DMS79 treated with DMSO at 0.1 percent for 48 hours (cell line): Measurements from ENCODE around the gene CHD1L.
"Not testable (repeated sequence)": the region's sequence is repeated elsewhere in the genome, so short reads cannot be mapped to it uniquely, and the experiment has no call there.

Source experiments
- DNase-seq: peaks from one replicate; lab custom pipeline; 2025; lab: John Stamatoyannopoulos, UW

Gene CHD1L

DNA sequence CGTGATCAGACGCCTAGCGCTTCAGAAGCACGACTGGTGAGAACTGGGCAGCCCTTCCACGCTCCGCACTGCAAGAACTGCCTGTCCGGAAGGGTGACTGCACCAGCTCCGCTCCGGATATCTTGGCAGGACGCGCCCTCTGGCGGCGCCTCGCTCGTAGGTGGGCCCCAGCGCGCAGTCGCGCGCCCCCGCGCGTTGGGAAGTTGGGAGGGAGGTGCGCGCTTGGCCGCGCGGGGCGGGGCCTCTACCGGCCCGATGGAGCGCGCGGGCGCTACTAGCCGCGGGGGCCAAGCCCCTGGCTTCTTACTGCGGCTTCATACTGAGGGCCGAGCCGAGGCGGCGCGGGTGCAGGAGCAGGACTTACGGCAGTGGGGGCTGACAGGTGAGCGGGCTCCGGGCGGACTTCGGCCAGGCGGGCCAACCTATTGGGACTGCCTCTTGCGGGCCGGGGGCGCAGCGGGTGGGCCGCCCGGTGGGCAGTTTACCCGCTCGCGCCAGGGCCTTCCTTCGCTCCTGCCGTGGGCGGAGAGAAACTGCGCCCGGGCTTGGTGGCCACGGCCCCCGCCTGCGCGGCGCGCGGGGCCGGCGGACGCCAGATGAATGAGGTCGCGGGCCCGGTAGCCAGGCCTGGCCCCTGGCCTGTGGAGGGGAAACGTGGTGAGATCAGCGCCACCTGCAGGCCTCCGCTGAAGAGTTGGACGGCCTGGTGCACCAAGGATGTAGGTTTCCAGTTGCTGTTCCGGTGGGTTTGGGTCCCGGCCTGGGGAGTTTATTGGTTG lies at the start of gene CHD1L:
Gene CHD1L (plus strand): TSS at position 236 of the 779 bp plus-strand sequence. CDS start 20 bp downstream, at position 256.
- peak; percentile 85 for DNase-seq

DNA sequence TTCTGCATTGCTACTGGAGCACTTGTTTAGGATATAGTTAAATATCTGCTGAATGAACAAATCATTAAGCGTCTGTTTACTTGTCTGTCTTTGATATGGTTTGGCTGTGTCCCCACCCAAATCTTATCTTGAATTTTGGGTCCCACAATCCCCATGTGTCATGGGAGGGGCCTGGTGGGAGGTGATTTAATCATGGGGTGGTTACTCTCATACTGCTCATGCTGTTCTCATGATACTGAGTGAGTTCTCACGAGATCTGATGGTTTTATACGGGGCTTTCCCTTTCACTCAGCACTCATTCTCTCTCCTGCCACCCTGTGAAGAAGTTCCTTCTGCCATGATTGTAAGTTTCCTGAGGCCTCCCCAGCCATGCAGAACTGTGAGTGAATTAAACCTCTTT lies 45.2 kb upstream of the CHD1L start:
- not testable (repeated sequence) for DNase-seq

DNA sequence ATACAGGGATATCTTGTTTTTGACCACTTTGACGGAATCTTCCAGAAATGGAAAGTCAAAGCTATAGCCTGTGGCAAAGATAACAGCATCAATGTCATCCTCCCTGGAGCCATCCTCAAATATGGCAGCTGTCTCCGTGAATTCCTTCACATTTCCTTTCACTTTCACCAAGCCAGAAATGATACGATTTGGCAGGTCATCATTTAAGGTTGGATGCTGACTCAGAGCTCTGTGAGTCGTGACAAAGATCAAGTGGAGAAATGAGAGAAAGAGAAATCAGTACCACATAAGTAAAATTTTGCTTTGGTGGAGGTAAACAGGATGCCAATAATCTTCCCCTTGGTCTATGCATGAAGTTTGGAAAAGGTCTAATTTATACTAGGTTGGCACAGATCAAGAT lies 41.2 kb upstream of the CHD1L start:
- DNase-seq, result no peak

DNA sequence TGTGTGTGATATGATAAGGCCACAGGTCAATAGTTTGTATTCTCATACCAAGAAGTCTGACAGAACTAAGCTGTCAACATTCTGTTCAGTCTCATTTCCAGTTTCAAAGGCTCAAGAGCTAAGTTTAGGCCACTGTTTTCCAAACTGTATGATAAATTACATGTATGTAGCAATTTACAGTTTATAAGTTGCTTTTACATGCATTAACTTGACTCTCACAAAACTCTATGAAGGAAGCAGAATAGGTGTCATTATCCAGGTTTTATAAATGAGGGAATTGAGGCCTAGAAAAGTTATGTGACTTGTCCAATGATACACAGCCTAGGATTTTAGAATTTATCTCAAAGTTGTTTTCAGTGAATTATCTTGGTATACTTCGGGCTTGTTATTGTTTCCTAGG lies 40.7 kb upstream of the CHD1L start:
- DNase-seq, result no peak

DNA sequence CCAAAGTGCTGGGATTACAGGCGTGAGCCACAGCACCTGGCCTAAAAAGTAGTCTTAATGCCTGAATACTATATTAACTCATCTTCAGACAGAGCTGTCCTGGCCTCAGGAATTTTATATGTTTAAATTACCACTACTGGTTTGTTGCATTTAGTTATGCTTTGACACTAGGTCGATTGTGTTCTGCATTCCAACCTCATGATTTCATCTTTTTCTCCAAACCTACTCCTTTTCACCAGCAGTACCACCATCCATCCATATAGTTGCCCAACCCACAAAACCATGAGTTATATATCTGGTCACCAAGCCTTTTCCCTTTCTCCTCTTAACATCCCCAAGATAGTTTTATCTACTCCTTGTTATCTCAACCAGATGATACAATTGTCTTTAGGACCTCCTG lies 39.9 kb upstream of the CHD1L start:
- no peak for DNase-seq

DNA sequence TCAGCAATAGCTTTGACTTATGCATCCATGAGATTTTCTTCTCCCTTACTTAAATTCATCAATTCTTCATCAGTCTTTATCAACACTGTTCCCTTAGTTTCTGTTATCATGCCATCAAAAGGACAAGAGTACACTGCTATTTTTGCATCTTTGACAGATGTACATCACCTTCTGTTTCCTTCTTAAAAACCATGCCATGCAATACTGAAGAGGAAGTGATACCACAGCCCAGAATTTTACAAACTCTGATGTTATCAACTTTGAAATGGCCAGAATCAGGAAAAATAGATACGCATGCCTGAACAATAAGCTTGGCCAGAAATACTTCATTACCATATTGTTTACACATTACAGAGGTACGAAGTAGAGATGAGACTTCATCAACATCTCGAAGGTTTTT lies 38.4 kb upstream of the CHD1L start:
- no peak for DNase-seq

DNA sequence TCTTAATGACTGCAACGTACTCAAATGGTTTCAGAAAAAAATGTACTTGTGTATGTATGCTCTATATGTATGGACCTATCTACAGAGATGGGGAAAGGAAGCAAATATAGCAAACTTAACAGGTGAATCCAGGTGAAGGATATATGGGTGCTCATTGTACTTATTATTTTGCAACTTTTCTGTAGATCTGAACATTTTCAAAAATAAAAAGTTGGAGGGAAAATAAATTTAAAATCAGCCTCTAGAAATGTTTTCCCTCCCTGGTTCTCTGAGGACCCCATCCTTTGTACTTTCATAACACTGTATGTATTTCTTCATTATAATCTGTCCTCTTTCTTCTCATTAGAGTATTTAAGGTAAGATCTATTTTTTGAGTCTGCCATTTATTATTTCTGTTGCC lies 35.3 kb upstream of the CHD1L start:
- no peak for DNase-seq

DNA sequence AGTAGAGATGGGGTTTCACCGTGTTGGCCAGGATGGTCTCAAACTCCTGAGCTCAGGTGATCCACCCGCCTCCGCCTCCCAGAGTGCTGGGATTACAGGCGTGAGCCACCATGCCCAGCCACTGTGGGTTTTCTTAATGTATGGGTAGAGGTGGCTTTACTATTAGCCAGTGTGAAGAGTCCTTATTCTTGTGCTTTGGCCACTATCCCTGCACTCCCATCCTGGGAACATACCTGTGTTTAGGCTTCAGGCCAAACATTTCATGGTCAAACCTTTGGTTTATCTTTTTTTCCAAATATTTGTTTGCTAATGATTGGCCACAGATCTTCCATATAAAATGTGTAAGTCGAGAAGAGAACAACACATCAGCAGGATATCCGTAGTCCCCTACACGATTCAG lies 33.9 kb upstream of the CHD1L start:
- DNase-seq, result no peak

DNA sequence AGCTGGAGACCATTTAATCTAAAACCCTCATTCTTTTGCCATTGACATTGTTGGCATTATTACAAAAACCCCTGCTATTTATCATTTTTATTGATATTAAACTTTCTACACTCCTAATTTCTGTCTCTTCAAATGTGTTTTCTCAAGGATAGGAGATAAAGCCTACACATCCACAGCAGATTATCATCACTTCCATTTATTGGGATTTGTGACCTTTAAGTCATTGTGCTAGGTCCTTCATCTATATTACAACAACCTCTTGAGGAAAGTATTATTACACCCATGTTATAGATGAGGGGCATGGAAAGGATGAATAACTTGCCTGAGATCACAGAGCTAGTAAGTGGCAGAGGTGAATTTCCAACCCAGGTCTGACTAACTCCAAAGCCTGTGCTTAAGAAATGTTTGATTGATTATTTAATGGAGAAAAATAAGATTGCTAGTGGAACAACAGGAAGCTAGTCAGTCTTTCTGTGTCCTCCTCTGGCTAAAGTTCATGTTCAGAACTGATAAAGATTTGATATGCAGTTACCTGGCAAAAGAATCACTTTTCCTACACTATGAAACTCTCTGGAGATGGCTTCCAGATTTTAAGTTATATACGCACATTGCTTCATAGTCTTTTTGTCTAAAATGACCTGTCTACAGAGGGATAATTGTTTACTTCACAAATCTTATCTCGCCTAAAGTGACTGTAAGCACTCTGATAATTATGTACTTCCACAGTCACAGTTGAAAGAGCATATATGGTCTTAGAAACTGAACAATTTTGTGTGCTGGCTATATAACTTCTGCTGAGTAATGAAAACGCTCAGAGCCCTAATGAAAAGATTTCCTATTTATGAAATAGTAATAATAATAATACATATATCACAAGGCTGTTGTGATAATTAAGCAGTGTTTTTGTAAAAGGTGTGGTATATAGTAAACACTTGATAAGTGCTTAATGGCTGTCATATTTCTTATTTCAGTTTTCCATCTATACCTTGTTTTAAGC lies 32.4 kb upstream of the CHD1L start:
- DNase-seq, result no peak

DNA sequence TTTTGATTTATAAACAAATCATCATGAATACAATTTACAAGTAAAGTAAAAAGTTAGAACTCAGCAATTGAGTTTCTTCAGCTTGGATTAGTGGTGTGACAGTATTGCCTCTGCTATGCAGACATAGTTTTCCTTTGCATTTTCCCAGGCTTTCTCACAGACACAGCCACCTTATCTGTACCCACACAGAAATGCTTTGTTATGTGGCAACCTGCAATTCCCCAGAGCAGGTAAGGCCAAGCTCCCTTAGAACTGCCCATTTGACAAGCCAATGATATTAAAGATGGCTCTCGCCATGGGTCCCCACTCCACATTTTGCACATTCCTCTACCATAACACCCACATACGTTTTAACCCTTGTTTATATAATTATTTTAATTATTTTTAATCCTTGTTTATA lies 31.5 kb upstream of the CHD1L start:
- DNase-seq, result no peak

DNA sequence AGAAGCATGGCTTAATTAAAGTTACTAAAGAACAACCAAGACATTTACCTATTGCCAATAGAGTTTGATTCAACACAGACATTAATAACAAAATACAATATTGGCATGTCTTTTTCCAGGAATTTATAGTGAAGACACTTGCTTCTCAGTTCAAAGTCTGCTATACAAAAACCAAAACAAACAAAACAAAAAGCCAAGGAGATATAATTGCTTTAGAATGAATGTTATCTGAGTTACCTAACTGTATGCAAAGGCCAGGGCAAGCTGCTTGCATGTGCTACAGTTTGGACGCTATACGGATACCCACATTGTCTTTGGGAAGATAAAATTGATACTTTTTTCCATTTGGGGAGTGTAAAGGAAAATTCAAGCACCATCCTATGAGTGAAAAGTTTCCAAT lies 30.9 kb upstream of the CHD1L start:
- no peak for DNase-seq

DNA sequence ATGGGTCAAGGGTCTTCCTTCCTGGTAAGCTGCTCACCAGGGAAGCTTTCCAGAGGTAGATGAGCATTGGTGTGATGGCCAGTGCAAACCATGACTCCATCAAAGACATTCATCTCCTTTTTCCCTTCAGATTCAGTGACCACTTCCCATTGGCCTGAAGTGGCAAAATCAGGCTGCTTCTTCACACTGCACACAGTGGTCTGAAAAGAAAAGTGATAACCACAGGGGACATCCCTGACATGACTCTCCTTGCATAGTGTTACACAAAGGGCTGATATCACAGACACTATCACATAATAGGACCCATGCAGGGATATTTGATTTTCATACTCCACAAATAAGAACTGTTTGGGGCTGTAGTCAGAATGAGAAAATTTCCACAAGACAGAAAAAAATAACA lies 29.2 kb upstream of the CHD1L start:
- no peak for DNase-seq

DNA sequence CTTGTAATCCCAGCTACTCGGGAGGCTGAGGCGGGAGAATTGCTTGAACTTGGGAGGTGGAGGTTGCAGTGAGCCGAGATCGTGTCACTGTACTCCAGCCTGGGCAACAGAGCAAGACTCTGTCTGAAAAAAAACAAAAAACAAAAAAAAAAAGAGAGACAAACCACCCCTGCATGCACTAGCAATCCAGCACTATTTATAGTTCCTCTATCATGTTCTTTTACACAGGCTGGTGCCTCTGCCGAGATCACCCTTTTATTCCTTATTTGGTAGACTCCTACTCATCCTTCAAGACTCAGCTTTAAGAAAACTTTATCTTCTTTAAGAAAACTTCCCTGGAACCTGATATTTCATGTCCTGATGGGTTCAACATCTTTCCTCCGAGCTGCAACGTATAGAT lies 28.2 kb upstream of the CHD1L start:
- no peak for DNase-seq

DNA sequence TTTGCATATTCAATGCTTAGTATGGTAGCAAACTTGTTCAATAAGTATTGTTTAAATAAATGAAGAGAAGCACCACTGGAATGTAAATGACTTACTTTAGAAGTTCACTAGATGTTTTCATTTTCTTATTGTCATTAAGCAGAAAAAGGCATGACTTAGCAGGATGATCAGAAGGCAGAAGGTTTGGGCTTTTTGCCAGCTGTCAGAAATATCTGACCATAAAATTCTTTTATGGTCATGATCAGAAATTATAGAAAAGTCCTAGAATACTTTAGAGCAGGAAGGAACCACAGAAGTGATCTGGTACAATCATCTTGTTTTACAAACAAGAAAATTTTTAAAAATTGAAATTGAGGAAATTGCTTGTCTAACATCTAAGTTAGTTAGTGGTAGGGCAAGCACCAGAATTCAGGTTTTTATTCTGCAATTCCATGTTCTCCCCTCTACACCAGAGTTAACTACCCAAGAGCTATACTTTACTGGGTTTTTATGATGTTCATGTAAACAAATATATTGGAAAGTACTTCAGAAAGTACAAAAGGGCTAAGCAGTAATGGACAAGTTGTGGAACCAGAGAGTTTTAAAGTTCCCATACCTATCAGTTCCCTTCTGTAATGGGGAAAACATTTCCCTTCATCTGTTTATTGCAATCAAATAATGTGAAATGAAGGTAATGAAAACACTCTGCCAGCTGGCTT lies 27.5 kb upstream of the CHD1L start:
- DNase-seq, result no peak

DNA sequence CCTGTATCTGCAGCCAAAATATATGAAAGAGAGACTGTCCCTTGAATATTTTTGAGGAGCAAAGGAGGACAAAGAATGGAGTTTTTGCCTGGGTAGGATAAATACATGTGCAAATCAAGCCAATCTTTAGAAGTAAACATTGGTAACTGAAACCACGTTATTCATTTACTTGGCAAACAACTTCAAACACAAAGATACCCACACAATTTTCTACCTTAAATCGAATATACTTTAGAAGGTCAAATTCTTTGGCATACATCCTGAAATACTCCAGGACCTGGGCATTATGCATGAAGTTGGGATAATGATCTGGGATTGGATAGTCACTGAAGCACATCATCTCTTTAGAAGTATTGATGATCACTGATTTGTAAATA lies 27.0 kb upstream of the CHD1L start:
- DNase-seq, result no peak

DNA sequence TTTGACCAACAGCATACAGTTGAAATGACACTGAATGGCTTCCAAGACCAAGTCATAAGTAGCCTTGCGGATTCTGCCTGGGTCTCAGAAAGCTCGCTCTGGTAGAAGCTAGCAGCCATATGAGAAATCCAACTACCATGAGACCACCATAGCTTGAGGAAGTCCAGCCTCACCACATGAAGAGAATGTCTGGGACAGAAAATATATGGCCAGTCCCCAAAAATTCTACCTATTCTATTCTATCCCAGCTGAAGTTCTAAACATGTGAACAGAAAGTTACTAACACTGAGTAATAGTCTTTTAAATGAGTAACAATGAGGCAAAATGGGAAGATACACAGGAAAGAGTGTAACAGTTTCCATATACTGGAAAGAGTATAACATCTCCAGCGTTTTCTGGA lies 26.4 kb upstream of the CHD1L start:
- DNase-seq, result no peak

DNA sequence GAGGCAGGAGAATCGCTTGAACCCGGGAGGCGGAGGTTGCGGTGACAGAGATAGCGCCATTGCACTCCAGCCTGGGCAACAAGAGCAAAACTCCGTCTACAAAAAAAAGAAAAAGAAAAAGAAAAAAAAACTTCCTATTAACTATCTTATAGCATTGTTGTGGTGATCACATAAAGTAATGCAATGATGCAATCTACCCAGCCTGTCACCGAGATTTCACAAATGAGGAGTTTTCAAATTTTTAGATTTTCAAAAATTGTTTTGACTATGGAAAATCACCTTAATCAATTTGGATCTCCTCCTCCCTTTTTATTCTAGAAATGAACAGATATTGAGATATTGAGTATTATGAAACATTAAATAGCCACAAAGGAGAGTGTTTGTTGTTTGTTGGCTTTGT lies 25.3 kb upstream of the CHD1L start:
- DNase-seq, result no peak

DNA sequence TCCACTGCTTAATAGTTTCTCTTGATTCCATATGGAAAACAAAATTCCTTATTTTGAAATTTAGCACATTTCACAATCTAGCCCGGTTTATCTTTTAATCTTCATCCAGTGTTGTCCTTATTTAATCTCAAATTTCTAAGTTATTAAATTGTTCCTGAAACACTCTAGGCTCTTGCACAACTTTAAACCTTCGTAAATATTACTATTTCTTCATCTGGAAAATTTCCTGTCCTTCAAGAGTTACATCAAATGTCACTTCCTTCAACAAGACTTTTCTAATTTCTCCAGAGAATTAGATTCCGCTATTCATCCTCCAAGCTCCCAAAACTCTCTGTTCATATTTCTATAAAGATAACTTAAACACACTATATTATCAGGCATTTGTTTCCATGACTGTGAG lies 23.9 kb upstream of the CHD1L start:
- DNase-seq, result no peak

DNA sequence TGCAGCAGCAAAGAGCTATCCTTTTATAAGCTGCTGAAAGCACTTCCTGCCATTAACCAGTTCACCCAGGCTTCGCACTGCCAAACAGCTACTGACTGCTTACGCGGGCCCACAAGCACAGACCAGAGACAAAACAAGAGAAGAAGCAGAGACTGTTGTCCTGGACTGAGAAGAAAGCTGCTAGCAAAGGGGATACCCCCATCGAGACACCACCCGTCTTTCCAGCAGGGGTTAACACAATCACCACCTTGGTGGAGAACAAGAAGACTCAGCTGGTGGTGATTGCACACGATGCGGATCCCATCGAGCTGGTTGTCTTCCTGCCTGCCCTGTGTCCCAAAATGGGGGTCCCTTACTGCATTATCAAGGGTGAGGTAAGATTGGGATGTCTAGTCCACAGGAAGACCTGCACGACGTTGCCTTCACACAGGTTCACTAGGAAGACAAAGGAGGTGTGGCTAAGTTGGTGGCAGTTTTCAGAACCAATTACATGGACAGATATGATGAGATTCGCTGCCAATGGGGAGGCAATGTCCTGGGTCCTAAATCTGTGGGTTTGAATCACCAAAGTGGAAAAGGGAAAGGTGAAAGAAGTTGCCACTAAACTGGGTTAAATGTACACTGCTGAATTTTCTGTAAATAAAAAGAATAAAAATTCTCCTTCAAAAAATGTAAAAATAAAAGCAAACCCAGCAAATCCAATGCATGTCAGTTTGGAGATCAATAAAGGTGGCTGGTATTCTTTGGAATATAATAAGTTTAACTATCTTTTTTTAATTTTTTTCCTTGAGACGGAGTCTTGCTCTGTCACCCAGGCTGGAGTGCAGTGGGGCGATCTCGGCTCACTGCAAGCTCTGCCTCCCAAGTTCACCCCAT lies 18.5 kb upstream of the CHD1L start:
- no peak for DNase-seq

DNA sequence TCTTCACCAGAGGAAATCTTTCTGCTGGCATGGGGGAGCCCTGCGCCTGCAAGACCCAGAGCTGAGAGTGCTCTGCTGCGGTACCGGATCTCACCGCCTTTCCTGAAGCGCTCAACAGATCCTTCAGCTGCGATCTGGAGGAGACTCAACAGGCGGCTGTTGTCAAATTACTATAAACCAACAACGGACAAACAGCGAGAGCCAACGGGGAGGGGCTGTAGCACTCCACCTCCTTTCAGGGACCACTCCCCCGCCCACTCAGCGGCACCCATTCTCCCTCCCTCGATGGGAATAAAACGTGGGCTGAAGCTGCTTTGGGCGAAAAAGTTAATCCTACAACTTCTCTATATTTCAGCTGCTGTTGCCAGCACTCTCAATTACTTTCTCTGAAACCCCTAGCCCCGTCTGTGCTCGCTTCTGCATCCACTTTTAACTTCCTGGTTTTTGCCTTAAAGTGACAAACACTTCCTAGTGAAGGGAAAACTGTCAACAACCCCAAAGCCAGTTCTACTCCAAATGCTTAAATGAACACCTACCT lies 17.2 kb upstream of the CHD1L start, which contains the start of gene FMO5:
Gene FMO5 (minus strand): TSS at position 147 of the 538 bp plus-strand sequence. CDS start 310 bp downstream, outside the sequence.
- DNase-seq, result peak; percentile 63

DNA sequence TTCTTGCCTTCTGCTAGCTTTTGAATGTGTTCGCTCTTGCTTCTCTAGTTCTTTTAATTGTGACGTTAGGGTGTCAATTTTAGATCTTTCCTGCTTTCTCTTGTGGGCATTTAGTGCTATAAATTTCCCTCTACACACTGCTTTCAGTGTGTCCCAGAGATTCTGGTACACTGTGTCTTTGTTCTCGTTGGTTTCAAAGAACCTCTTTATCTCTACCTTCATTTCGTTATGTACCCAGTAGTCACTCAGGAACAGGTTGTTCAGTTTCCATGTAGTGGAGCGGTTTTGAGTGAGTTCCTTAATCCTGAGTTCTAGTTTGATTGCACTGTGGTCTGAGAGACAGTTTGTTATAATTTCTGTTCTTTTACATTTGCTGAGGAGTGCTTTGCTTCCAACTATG lies 11.5 kb upstream of the CHD1L start:
- DNase-seq, result not testable (repeated sequence)
